Left renal cortex interstitium (tissue), 4 donors: Measurements from ENCODE around the gene KRTAP10-2. TPM values are rescaled to one million over a fixed set of nuclear protein-coding genes. Genes with fewer than 3 reads are reported as not detected.
"Not testable (repeated sequence)": the region's sequence is repeated elsewhere in the genome, so short reads cannot be mapped to it uniquely, and the experiment has no call there.

Source experiments
- DNase-seq, 4 donors: peaks; one replicate each; pipeline ENCODE4 v3.0.0-alpha.2; 2013; ENCODE audit warnings: low read depth in 4 of 4, low spot score in 2 of 4, missing footprints in 1 of 4
- polyA plus RNA-seq, 4 donors: library from polyadenylated mRNA; unstranded; fragments of 120-200 nt; gene quantifications; one replicate each; pipeline ENCODE4 v1.2.1, GENCODE V29; 2013; ENCODE audit not compliant: insufficient read length in 4 of 4

The KRTAP10-2 gene
- polyA plus RNA-seq, 4 donors: not detected

- DNase-seq: no peak
Observed at GRCh38 chr21:44568667-44569556, 17.6 kb upstream of the KRTAP10-2 start.

- no peak for DNase-seq
Observed at GRCh38 chr21:44568261-44568660, 17.0 kb upstream of the KRTAP10-2 start.

GRCh38 chr21:44567481-44568171, 16.3 kb upstream of the KRTAP10-2 start:
- DNase-seq: no peak

- no peak for DNase-seq
Observed at GRCh38 chr21:44566403-44566802, 15.1 kb upstream of the KRTAP10-2 start.

- no peak for DNase-seq
Observed at GRCh38 chr21:44564886-44565598, 13.7 kb upstream of the KRTAP10-2 start.

- DNase-seq: no peak
Observed at GRCh38 chr21:44564099-44564498, 12.8 kb upstream of the KRTAP10-2 start.

GRCh38 chr21:44558695-44559094, 7.4 kb upstream of the KRTAP10-2 start, which contains the start of gene KRTAP10-3:
Gene KRTAP10-3 (minus strand): TSS chr21:44558795. CDS start chr21:44558715, 80 bp downstream.
- DNase-seq: no peak

GRCh38 chr21:44558329-44558675, 7.0 kb upstream of the KRTAP10-2 start:
- not testable (repeated sequence) for DNase-seq

- DNase-seq: no peak
Observed at GRCh38 chr21:44557491-44558328, 6.4 kb upstream of the KRTAP10-2 start.

GRCh38 chr21:44556879-44557278, 5.6 kb upstream of the KRTAP10-2 start:
- DNase-seq: no peak

- no peak for DNase-seq
Observed at GRCh38 chr21:44555200-44555875, 4.0 kb upstream of the KRTAP10-2 start.

GRCh38 chr21:44552681-44553080, 1.4 kb upstream of the KRTAP10-2 start:
- no peak for DNase-seq

GRCh38 chr21:44552136-44552535, 831 bp upstream of the KRTAP10-2 start:
- DNase-seq: no peak

- no peak for DNase-seq
Observed at GRCh38 chr21:44550807-44551206, 498 bp downstream of the KRTAP10-2 start.

GRCh38 chr21:44550285-44550684, 1.0 kb downstream of the KRTAP10-2 start:
- not testable (repeated sequence) for DNase-seq

GRCh38 chr21:44549525-44550211, 1.6 kb downstream of the KRTAP10-2 start:
- no peak for DNase-seq

- no peak for DNase-seq
Observed at GRCh38 chr21:44548922-44549321, 2.4 kb downstream of the KRTAP10-2 start.

GRCh38 chr21:44548381-44548780, 2.9 kb downstream of the KRTAP10-2 start:
- no peak for DNase-seq

- no peak for DNase-seq
Observed at GRCh38 chr21:44547656-44548331, 3.5 kb downstream of the KRTAP10-2 start.
